Measurements from ENCODE around the gene CSRP3. TPM values are rescaled to one million over a fixed set of nuclear protein-coding genes. Genes with fewer than 3 reads are reported as not detected.

CSRP3 gene
- total and polyA plus RNA-seq, 2 experiments from 2014 or later: not detected

GRCh38 chr11:19244084-19244483 is 42.3 kb upstream of the CSRP3 start:
- H3K27ac ChIP-seq (ENCODE audit: low read depth): no peak overlapping the region
- H3K4me3 Mint-ChIP-seq: no peak overlapping the region
- H4K20me1 ChIP-seq (replicated peaks; ENCODE audit: insufficient read depth): no peaks in the 10 kb centered on the region
- no peak overlapping the region for H3K4me2 ChIP-seq
- no peaks in the 10 kb centered on the region for H3K79me2 ChIP-seq (replicated peaks; ENCODE audit: insufficient read depth)
- H3K9me3 Mint-ChIP-seq: peaks cover 15% of the 10 kb centered on the region; the same call in 2 of the 3 replicates
- peaks cover 28% of the 10 kb centered on the region for H3K27me3 Mint-ChIP-seq (ENCODE audit: insufficient read depth, low read depth, poor library complexity)
- H3K9me2 ChIP-seq (ENCODE audit: insufficient read depth): no peaks in the 10 kb centered on the region
- TF ChIP-seq CTCF (conservative IDR thresholded peaks at IDR 0.05; ENCODE audit: low read depth in 2 of 2): no peak
- TF ChIP-seq REST (IDR thresholded peaks at IDR 0.05; ENCODE audit: unreplicated experiment): no peak
- TF ChIP-seq CREB1 (CRISPR knock-in tag; IDR thresholded peaks at IDR 0.05; ENCODE audit: low read depth): no peak
- no peak for TF ChIP-seq ZNF331 (CRISPR knock-in tag; IDR thresholded peaks at IDR 0.05; ENCODE audit: low read depth)
- H3F3A ChIP-seq (replicated peaks; ENCODE audit: low read depth): peaks cover 4% of the 10 kb centered on the region; the same call in 1 of the 2 replicates
- no peak overlapping the region for H2AFZ ChIP-seq
- DNase-seq (ENCODE audit: low spot score) (no peak), ATAC-seq (no peak)
- H3K4me1 Mint-ChIP-seq: peaks cover 5% of the 10 kb centered on the region; the same call in 2 of the 3 replicates
- no peaks in the 10 kb centered on the region for H3K4me1 ChIP-seq (ENCODE audit: insufficient read depth)
- H3K4me3 ChIP-seq: no peak overlapping the region
- no peaks in the 10 kb centered on the region for H3K36me3 ChIP-seq (ENCODE audit: insufficient read depth)
- no peak overlapping the region for H3K27ac Mint-ChIP-seq
- peaks cover 32% of the 10 kb centered on the region for H3K27me3 ChIP-seq (ENCODE audit: insufficient read depth)
- peaks cover 12% of the 10 kb centered on the region; the same call in 2 of the 3 replicates for H3K36me3 Mint-ChIP-seq (ENCODE audit: low read depth)

DNA sequence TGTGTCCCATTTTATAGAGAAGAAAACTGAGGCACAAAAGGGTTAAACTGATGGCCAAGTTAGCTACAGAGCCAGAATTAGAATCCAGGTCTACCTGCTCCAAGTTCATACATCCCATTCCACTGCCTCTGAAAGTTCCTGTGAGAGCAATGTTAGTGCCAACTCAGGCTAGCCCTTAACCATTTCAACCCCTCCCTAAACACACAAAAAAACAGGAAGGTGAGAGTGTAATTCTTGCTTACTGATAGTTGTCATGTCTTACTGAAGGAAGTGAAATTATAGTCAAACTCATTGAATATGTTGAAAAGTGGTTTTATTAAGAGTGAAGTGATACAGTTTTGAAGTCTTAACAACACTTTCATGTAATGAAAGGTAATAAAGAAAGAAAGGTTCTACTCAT is 41.8 kb upstream of the CSRP3 start:
- Histone ChIP-seq H3K4me3 (no peak overlapping the region), H2AFZ (no peak overlapping the region), H3K9me2 (ENCODE audit: insufficient read depth) (no peaks in the 10 kb centered on the region), H3K27me3 (ENCODE audit: insufficient read depth) (peaks cover 32% of the 10 kb centered on the region), H3K4me2 (no peak overlapping the region), H3F3A (replicated peaks; ENCODE audit: low read depth) (peaks cover 4% of the 10 kb centered on the region; the same call in 1 of the 2 replicates), H3K79me2 (replicated peaks; ENCODE audit: insufficient read depth) (no peaks in the 10 kb centered on the region), H3K36me3 (ENCODE audit: insufficient read depth) (no peaks in the 10 kb centered on the region), H4K20me1 (replicated peaks; ENCODE audit: insufficient read depth) (no peaks in the 10 kb centered on the region), H3K4me1 (ENCODE audit: insufficient read depth) (no peaks in the 10 kb centered on the region), H3K27ac (ENCODE audit: low read depth) (no peak overlapping the region)
- no peak for DNase-seq (ENCODE audit: low spot score)
- H3K27ac Mint-ChIP-seq: no peak overlapping the region
- peaks cover 9% of the 10 kb centered on the region; the same call in 2 of the 3 replicates for H3K36me3 Mint-ChIP-seq (ENCODE audit: low read depth)
- peaks cover 5% of the 10 kb centered on the region; the same call in 2 of the 3 replicates for H3K4me1 Mint-ChIP-seq
- ATAC-seq: no peak
- no peak overlapping the region for H3K4me3 Mint-ChIP-seq
- peaks cover 28% of the 10 kb centered on the region for H3K27me3 Mint-ChIP-seq (ENCODE audit: insufficient read depth, low read depth, poor library complexity)
- peaks cover 10% of the 10 kb centered on the region; the same call in 2 of the 3 replicates for H3K9me3 Mint-ChIP-seq
- TF ChIP-seq ZNF114 (CRISPR knock-in tag; IDR thresholded peaks at IDR 0.05) (no peak), ZNF331 (CRISPR knock-in tag; IDR thresholded peaks at IDR 0.05; ENCODE audit: low read depth) (no peak), REST (IDR thresholded peaks at IDR 0.05; ENCODE audit: unreplicated experiment) (no peak), CTCF (conservative IDR thresholded peaks at IDR 0.05; ENCODE audit: low read depth in 2 of 2) (no peak), EZH2 (IDR thresholded peaks at IDR 0.05; ENCODE audit: low read depth, unreplicated experiment) (no peak), STAT1 (IDR thresholded peaks at IDR 0.05; ENCODE audit: unreplicated experiment) (no peak)
